ENCODE data around the gene ZNF735.
"Not testable (repeated sequence)": the region's sequence is repeated elsewhere in the genome, so short reads cannot be mapped to it uniquely, and the experiment has no call there.

The ZNF735 gene

GRCh38 chr7:64206903-64207302 lies at the start of gene ZNF735:
TSS of gene ZNF735 (plus strand) at chr7:64207203. CDS start at chr7:64207203, 0 bp downstream.
- DNase-seq (ENCODE audit: low read depth in 2 of 2), result no peak

DNA sequence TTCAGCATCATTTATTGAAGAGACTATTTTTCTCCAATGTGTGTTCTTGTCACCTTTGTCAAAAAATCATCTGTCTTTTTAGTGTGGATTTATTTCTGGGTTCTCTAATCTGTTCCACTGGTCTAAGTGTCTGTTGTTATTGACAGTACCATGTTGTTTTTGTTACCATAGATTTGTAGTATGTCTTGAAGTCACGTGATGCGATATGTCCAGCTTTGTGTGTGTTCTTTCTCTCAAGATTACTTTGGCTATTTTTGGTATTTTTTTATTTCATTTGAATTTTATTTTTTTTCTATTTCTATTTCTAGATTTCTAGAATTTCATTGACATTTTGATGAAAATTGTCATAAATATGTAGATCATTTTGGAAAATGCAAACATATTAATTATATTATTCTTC lies 36.0 kb upstream of the ZNF735 start:
- not testable (repeated sequence) for DNase-seq (ENCODE audit: low read depth in 2 of 2)

DNA sequence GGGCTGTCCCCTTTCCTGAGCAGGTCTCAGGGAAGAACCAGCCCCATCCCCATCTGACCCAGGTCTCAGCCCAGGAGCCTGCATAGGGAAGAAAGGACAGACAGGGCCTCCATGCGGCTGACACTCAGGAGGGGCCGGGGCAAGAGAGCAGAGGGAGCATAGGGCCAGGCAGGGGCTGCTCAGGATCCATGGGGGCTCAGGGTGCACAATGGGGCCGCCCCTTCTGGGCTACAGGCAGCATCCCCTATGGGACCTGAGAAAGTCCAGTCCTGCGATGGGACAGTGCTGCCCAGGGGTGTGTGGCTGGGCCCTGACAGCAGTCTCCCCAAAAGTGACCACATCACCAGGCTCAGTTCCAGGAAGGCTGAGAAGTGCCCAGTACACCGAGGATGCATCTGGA lies 32.7 kb upstream of the ZNF735 start:
- no peak for DNase-seq (ENCODE audit: low read depth in 2 of 2)

DNA sequence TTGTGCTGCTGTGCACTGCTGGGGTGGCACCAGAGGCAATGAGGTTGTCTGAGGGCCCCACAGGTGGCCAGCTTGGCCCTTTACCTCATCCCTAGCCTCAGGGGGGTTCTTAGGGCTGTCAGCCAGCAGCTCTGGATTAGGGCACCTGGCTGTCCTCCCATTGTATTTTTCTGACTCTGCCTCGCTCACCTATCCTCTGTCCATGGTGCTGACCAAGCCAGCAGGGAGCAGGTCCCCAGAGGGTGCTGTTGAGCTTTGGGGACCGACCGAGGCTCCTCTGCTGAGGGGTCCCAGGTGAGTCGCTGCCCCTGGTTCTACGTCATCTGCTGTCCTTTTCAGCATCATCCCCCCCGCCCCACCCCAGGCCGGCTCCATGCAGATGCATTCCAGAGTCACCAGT lies 32.1 kb upstream of the ZNF735 start:
- DNase-seq (ENCODE audit: low read depth in 2 of 2), result no peak

- DNase-seq (ENCODE audit: low read depth in 2 of 2), result no peak
Measured at GRCh38 chr7:64180989-64181388, 26.0 kb upstream of the ZNF735 start.

- DNase-seq (ENCODE audit: low read depth in 2 of 2), result no peak
Measured at GRCh38 chr7:64181586-64181985, 25.4 kb upstream of the ZNF735 start.

- no peak for DNase-seq (ENCODE audit: low read depth in 2 of 2)
Measured at GRCh38 chr7:64182036-64182790, 24.8 kb upstream of the ZNF735 start.

GRCh38 chr7:64183126-64183742 lies 23.8 kb upstream of the ZNF735 start:
- peak in 1 of 2 experiments; percentile 32 for DNase-seq (ENCODE audit: low read depth in 2 of 2)

DNA sequence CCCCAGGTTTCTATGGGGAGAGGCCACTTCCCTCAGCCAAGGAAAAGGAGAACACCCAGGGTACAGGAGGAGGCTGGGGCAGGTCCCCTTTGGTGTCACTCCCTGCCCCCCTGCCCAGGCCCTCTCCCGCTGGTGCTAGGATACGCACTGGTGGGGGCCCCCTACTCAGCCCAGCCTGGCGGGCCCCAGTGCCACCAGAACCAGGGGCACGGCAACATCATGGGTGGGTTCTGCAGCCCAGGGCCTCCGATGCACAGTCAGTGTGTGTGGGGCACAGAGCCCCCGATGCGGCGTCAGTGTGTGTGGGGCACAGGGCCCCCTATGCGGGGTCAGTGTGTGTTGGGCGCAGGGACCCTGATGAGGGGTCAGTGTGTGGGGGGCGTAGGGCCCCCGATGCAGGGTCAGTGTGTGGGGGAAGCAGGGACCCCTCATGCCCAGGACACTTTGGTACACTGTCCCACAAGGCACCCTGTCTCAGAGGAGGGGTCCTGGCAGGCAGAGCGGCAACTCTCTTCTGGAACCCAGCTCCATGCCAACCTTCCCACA lies 23.1 kb upstream of the ZNF735 start:
- DNase-seq (ENCODE audit: low read depth in 2 of 2), result no peak

GRCh38 chr7:64184376-64184775 lies 22.6 kb upstream of the ZNF735 start:
- no peak for DNase-seq (ENCODE audit: low read depth in 2 of 2)

- no peak for DNase-seq (ENCODE audit: low read depth in 2 of 2)
Measured at GRCh38 chr7:64187408-64187807, 19.6 kb upstream of the ZNF735 start.

GRCh38 chr7:64192148-64192704 lies 14.8 kb upstream of the ZNF735 start:
- DNase-seq (ENCODE audit: low read depth in 2 of 2), result no peak

DNA sequence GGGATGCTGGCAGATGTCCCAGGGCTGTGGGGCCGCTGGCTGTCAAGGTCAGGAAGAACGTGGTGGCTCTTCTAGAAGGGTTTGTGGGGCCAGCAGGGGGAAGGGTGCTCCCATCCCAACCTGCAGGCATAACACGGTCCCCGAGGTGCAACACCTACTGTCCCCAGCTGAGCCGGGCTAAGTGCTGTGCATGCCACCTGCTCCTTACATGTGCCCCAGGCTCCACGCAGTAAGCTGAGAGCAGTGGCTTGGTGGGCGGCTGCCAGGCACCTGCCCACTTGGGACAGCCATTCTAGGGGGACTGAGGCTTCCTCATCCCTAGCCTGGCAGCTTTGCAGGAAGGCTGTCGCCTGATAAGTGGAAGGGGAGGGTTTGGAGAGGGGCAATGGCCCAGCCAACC lies 14.2 kb upstream of the ZNF735 start:
- DNase-seq (ENCODE audit: low read depth in 2 of 2), result no peak

- not testable (repeated sequence) for DNase-seq (ENCODE audit: low read depth in 2 of 2)
Measured at GRCh38 chr7:64219710-64220298, 12.8 kb downstream of the ZNF735 start.

GRCh38 chr7:64223366-64223765 lies 16.4 kb downstream of the ZNF735 start:
- DNase-seq (ENCODE audit: low read depth in 2 of 2), result no peak

DNA sequence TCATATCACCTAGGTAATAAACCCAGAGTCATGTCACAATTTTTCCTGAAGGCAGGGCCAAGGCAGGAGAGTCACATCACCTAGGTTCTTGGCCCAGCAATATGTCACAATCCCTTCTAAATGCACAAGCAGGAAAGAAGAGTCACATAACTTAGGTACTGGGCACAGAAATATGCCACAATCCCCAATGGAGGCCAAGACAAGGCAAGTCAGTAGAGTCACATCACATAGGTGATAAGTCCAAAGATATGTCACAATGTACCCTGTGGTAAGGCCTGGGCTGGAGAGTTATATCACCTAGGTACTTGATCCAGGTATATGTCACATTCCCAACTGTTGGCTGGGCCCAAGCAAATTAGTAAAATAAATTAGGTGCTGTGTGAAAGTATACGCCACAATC lies 21.2 kb downstream of the ZNF735 start, which contains the start of gene ZNF679:
Gene ZNF679, plus strand, starts transcription at position 301 of the 400 bp plus-strand sequence. CDS start 20,644 bp downstream, outside the sequence.
- DNase-seq (ENCODE audit: low read depth in 2 of 2), result not testable (repeated sequence)

GRCh38 chr7:64266341-64266919 lies 59.4 kb downstream of the ZNF735 start:
- no peak for DNase-seq (ENCODE audit: low read depth in 2 of 2)

All from stimulated activated CD4-positive, alpha-beta T cell treated with anti-CD3 and anti-CD28 coated beads, Interleukin-12 subunit alpha, Interleukin-12 subunit beta, amount 100 ng/mL, for 24 hours (primary cell).